ENCODE data around the gene PLXNA2.

PLXNA2 gene

GRCh38 chr1:208200116-208200515 is 44.1 kb downstream of the PLXNA2 start:
- Histone ChIP-seq H3K4me1 (ENCODE audit: insufficient read depth, low read length) (peaks cover 11% of the 10 kb centered on the region), H3K9me3 (ENCODE audit: insufficient read depth, low read depth, low read length) (no peaks in the 10 kb centered on the region), H3K9ac (ENCODE audit: low read depth, low read length) (no peak overlapping the region), H3K27ac (ENCODE audit: low read depth, low read length) (no peak overlapping the region), H3K4me3 (ENCODE audit: low read length) (no peak overlapping the region), H3K27me3 (ENCODE audit: insufficient read depth, low read length) (no peaks in the 10 kb centered on the region), H3K36me3 (ENCODE audit: insufficient read depth, low read length) (no peaks in the 10 kb centered on the region)
- WGBS, result 94% methylated on average over 2 of the region's 2 CpGs

DNA sequence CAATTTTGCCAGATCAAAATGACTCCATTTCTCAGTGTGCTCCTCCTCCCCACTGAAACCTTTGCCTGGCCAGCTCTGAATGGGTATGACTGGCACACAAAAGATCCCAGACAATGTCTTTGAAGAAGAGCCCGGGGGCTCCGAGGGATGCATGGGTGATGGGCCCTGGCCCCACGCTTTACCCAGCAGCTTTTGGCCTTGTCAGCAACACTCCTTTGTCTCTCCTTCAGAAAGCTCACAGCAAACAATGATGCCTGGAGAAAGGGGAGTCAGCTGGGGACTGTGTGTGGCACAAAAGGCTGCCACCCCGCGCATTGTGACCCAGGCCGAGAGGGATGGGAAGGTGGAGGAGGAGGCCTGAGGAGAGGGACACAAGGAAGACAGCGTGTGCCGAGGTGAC is 45.9 kb downstream of the PLXNA2 start:
- Histone ChIP-seq H3K9me3 (ENCODE audit: insufficient read depth, low read depth, low read length) (no peaks in the 10 kb centered on the region), H3K4me3 (ENCODE audit: low read length) (no peak overlapping the region), H3K27me3 (ENCODE audit: insufficient read depth, low read length) (no peaks in the 10 kb centered on the region), H3K27ac (ENCODE audit: low read depth, low read length) (no peak overlapping the region), H3K9ac (ENCODE audit: low read depth, low read length) (no peak overlapping the region), H3K4me1 (ENCODE audit: insufficient read depth, low read length) (peaks cover 11% of the 10 kb centered on the region), H3K36me3 (ENCODE audit: insufficient read depth, low read length) (no peaks in the 10 kb centered on the region)
- WGBS, result 78% methylated on average over 8 of the region's 8 CpGs

- WGBS, result 92% methylated on average over 3 of the region's 3 CpGs
- no peak overlapping the region for H3K4me3 ChIP-seq (ENCODE audit: low read length)
Observed at GRCh38 chr1:208194944-208195343, 49.2 kb downstream of the PLXNA2 start.

GRCh38 chr1:208192995-208193394 is 51.2 kb downstream of the PLXNA2 start:
- Histone ChIP-seq H3K9ac (ENCODE audit: low read depth, low read length) (no peak overlapping the region), H3K27me3 (ENCODE audit: insufficient read depth, low read length) (no peaks in the 10 kb centered on the region)

More at GRCh38 chr1:208194944-208195343, 49.2 kb downstream of the PLXNA2 start:
- H3K9ac ChIP-seq (ENCODE audit: low read depth, low read length), result no peak overlapping the region
- H3K27me3 ChIP-seq (ENCODE audit: insufficient read depth, low read length), result no peaks in the 10 kb centered on the region
- H3K27ac ChIP-seq (ENCODE audit: low read depth, low read length), result no peak overlapping the region
- H3K36me3 ChIP-seq (ENCODE audit: insufficient read depth, low read length), result no peaks in the 10 kb centered on the region
- no peaks in the 10 kb centered on the region for H3K9me3 ChIP-seq (ENCODE audit: insufficient read depth, low read depth, low read length)
- H3K4me1 ChIP-seq (ENCODE audit: insufficient read depth, low read length), result peaks cover 6% of the 10 kb centered on the region; the same call in 1 of the 2 replicates

GRCh38 chr1:208190784-208191183 is 53.4 kb downstream of the PLXNA2 start:
- Histone ChIP-seq H3K9me3 (ENCODE audit: insufficient read depth, low read depth, low read length) (no peaks in the 10 kb centered on the region), H3K36me3 (ENCODE audit: insufficient read depth, low read length) (no peaks in the 10 kb centered on the region), H3K27ac (ENCODE audit: low read depth, low read length) (no peak overlapping the region), H3K27me3 (ENCODE audit: insufficient read depth, low read length) (no peaks in the 10 kb centered on the region), H3K4me1 (ENCODE audit: insufficient read depth, low read length) (no peaks in the 10 kb centered on the region), H3K4me3 (ENCODE audit: low read length) (no peak overlapping the region), H3K9ac (ENCODE audit: low read depth, low read length) (no peak overlapping the region)
- WGBS, result 93% methylated on average over 4 of the region's 4 CpGs

More at GRCh38 chr1:208192995-208193394, 51.2 kb downstream of the PLXNA2 start:
- 94% methylated on average over 2 of the region's 2 CpGs for WGBS
- H3K36me3 ChIP-seq (ENCODE audit: insufficient read depth, low read length), result no peaks in the 10 kb centered on the region
- H3K4me3 ChIP-seq (ENCODE audit: low read length), result no peak overlapping the region
- H3K27ac ChIP-seq (ENCODE audit: low read depth, low read length), result no peak overlapping the region
- H3K4me1 ChIP-seq (ENCODE audit: insufficient read depth, low read length), result peaks cover 5% of the 10 kb centered on the region; the same call in 1 of the 2 replicates
- H3K9me3 ChIP-seq (ENCODE audit: insufficient read depth, low read depth, low read length), result no peaks in the 10 kb centered on the region

DNA sequence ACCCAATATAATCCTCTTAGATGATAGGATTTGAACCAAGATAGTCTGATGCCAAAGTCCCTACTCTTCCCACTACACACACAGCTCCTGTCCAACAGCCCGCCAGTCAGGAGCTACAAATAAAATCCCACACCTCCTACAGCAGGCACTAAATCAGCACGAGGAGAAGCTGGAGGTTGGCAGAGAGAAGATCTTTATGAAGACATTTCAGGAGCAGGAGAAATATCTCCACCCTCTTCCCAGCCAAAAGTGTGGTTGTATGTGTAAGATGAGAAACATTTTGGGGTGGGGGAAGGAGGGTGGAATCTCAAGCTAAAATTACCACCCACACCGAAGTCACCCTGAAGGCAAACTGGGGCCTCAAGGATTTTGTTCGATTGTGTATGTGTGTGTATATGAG is 54.5 kb downstream of the PLXNA2 start:
- no peak overlapping the region for H3K27ac ChIP-seq (ENCODE audit: low read depth, low read length)

DNA sequence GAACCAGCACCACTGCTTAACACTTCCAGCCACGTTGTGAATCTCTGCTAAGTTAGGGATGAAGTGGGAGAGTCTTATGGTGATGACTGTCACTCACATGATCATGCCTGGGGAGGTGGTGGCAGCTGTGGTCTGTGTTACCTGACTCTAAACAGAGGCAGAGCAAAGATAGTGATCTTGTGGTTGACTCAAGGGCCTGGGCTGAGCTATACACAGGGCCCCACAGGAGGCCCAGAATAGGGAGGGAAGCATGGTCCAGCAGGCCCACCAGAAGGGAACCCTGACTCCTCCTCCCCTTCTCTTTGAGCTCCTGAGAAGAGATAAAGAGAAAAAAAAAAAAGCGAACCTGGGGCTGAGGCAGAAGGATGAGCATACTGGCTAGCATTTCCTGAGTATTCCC is 55.0 kb downstream of the PLXNA2 start:
- WGBS, result 59% methylated on average over 2 of the region's 2 CpGs
- no peaks in the 10 kb centered on the region for H3K27me3 ChIP-seq (ENCODE audit: insufficient read depth, low read length)
- H3K4me1 ChIP-seq (ENCODE audit: insufficient read depth, low read length), result no peaks in the 10 kb centered on the region
- no peak overlapping the region for H3K27ac ChIP-seq (ENCODE audit: low read depth, low read length)
- H3K4me3 ChIP-seq (ENCODE audit: low read length), result no peak overlapping the region
- H3K9me3 ChIP-seq (ENCODE audit: insufficient read depth, low read depth, low read length), result no peaks in the 10 kb centered on the region
- H3K9ac ChIP-seq (ENCODE audit: low read depth, low read length), result no peak overlapping the region
- H3K36me3 ChIP-seq (ENCODE audit: insufficient read depth, low read length), result no peaks in the 10 kb centered on the region

More for the DNA sequence above, 54.5 kb downstream of the PLXNA2 start:
- no peaks in the 10 kb centered on the region for H3K4me1 ChIP-seq (ENCODE audit: insufficient read depth, low read length)
- H3K27me3 ChIP-seq (ENCODE audit: insufficient read depth, low read length), result no peaks in the 10 kb centered on the region
- H3K9me3 ChIP-seq (ENCODE audit: insufficient read depth, low read depth, low read length), result no peaks in the 10 kb centered on the region
- no peak overlapping the region for H3K4me3 ChIP-seq (ENCODE audit: low read length)
- 100% methylated on average over 4 of the region's 4 CpGs for WGBS
- H3K36me3 ChIP-seq (ENCODE audit: insufficient read depth, low read length), result no peaks in the 10 kb centered on the region
- no peak overlapping the region for H3K9ac ChIP-seq (ENCODE audit: low read depth, low read length)

DNA sequence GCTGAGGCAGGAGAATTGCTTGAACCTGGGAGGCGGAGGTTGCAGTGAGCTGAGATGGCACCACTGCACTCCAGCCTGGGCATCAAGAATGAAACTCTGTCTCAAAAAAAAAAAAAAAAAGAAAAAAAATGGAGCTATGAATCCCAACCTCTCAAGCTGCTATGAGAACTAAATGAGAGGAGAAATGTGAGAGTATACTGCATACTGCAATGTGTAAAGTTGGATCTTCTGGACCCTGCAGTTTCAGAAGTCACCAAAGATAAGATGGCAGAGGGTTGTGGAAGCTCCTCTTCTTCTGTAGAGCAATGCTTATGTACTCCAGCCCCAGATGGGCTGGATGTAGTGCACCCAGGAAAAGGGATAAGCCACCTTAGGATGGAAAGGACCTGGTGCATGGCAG is 55.6 kb downstream of the PLXNA2 start:
- Histone ChIP-seq H3K36me3 (ENCODE audit: insufficient read depth, low read length) (no peaks in the 10 kb centered on the region), H3K9ac (ENCODE audit: low read depth, low read length) (no peak overlapping the region), H3K4me1 (ENCODE audit: insufficient read depth, low read length) (no peaks in the 10 kb centered on the region), H3K9me3 (ENCODE audit: insufficient read depth, low read depth, low read length) (no peaks in the 10 kb centered on the region), H3K4me3 (ENCODE audit: low read length) (no peak overlapping the region), H3K27ac (ENCODE audit: low read depth, low read length) (no peak overlapping the region), H3K27me3 (ENCODE audit: insufficient read depth, low read length) (no peaks in the 10 kb centered on the region)
- WGBS, result 100% methylated on average over 1 of the region's 1 CpG

DNA sequence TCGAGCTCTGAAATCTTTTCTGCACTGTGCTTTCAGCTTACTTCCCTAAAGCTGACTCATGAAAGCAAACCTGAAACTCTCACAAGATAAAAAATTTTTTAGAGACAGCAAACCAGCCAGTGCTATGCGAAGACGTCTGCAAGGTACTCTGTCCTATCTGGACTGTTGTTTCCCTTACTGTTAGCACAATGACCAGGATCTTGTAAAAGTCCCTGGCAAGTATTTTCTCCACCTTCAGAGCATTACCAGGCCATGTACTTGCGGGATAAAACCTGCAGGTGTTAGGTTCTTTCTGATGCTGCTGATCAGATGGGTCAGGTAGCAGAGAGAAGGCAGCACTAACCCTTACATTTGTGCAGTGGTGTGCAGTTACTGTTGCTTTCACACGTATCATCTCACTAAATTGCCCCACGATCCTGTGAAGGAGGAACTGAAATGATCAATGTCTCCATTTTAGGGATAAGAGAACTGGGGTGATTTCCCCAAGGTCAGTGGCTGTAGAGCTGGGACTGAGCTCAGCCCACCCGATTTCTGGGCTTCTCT is 56.6 kb downstream of the PLXNA2 start:
- H3K9ac ChIP-seq (ENCODE audit: low read depth, low read length), result no peak overlapping the region
- 92% methylated on average over 7 of the region's 7 CpGs for WGBS
- no peaks in the 10 kb centered on the region for H3K9me3 ChIP-seq (ENCODE audit: insufficient read depth, low read depth, low read length)
- H3K27ac ChIP-seq (ENCODE audit: low read depth, low read length), result no peak overlapping the region
- H3K4me1 ChIP-seq (ENCODE audit: insufficient read depth, low read length), result no peaks in the 10 kb centered on the region
- no peaks in the 10 kb centered on the region for H3K36me3 ChIP-seq (ENCODE audit: insufficient read depth, low read length)
- no peaks in the 10 kb centered on the region for H3K27me3 ChIP-seq (ENCODE audit: insufficient read depth, low read length)
- H3K4me3 ChIP-seq (ENCODE audit: low read length), result no peak overlapping the region

- 89% methylated on average over 2 of the region's 3 CpGs for WGBS
- no peak overlapping the region for H3K27ac ChIP-seq (ENCODE audit: low read depth, low read length)
Observed at GRCh38 chr1:208185801-208186231, 58.4 kb downstream of the PLXNA2 start.

DNA sequence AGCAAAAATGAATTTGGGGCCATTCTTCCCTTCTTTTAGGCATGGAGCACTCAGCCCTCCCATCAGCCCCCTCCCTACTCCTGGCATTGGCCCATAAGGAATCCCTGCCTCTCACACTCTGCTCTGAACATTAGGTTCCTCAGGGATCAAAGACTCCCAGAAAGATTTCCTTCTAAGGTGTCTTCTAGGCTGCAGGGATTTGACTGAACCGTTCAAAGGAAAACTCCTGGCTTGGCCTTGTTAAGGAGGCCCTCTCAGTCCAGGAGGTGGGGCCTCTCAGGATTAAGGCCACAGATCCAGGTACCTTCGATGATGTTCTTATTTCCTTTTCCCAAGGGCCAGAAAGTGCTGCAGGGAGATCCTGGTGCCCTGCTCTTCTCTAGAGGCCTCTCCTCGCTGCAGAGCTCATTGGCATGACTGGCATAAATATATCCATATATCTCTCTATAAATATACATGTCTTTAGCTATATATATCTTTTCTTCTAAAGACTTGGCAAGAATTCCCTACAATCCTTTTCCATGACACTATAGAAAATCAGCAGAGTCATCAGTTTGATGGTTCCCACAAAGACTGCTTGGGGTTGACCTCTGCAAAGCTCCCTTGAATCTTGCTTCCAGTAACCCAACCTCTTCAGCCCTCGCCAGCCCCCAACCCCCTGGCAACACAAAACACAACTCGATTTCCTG is 59.1 kb downstream of the PLXNA2 start:
- no peak overlapping the region for H3K9ac ChIP-seq (ENCODE audit: low read depth, low read length)
- H3K4me1 ChIP-seq (ENCODE audit: insufficient read depth, low read length), result peaks cover 9% of the 10 kb centered on the region; the same call in 1 of the 2 replicates
- H3K27me3 ChIP-seq (ENCODE audit: insufficient read depth, low read length), result no peaks in the 10 kb centered on the region
- H3K4me3 ChIP-seq (ENCODE audit: low read length), result no peak overlapping the region
- no peak overlapping the region for H3K27ac ChIP-seq (ENCODE audit: low read depth, low read length)
- 88% methylated on average over 4 of the region's 5 CpGs for WGBS
- no peaks in the 10 kb centered on the region for H3K9me3 ChIP-seq (ENCODE audit: insufficient read depth, low read depth, low read length)
- no peaks in the 10 kb centered on the region for H3K36me3 ChIP-seq (ENCODE audit: insufficient read depth, low read length)

More at GRCh38 chr1:208185801-208186231, 58.4 kb downstream of the PLXNA2 start:
- no peak overlapping the region for H3K9ac ChIP-seq (ENCODE audit: low read depth, low read length)
- H3K36me3 ChIP-seq (ENCODE audit: insufficient read depth, low read length), result no peaks in the 10 kb centered on the region
- no peaks in the 10 kb centered on the region for H3K27me3 ChIP-seq (ENCODE audit: insufficient read depth, low read length)
- H3K4me3 ChIP-seq (ENCODE audit: low read length), result no peak overlapping the region
- 0 out of 2 replicates have a peak, but pooled peaks cover 5% of the 10 kb centered on the region for H3K4me1 ChIP-seq (ENCODE audit: insufficient read depth, low read length)
- H3K9me3 ChIP-seq (ENCODE audit: insufficient read depth, low read depth, low read length), result no peaks in the 10 kb centered on the region

All from HUES64 (cell line).